ENCODE results near the gene CTNS.

The CTNS gene

DNA sequence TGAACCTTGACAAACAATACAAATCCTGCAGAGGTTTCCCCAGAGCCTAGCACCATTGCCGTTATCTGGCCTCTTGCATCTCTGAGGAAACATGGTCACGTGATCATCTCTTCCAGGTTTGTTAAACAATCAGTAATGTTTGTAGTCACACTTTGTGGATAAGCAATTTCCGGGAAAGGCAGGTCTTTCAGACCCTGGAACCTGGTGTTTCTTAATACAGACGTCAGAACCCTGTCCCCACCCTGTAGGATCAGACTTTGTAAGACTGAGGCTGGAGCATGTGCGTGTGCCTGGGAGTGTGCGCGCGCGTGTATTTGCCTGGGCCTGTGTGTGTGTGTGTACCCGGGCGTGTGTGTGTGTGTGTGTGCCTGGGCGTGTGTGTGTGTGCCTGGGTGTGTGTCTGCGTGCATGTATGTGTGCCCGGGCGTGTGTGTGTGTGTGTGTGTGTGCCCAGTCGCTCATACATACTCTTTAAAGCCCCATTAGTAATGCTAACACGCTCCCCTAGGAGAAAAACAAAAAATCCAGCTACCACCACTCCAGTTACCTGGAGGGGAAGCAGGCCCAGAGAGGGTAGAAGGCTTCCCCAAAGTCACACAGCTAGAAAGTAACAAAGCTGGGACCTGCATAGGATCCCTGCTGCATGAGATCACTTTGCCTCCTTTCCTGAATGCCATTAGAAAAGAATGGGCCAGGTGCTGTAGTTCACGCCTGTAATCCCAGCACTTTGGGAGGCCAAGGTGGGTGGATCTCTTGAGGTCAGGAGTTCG lies 5.3 kb downstream of the CTNS start:
- H3K27ac ChIP-seq: no peak overlapping the region
- TF ChIP-seq, protein P1, sequence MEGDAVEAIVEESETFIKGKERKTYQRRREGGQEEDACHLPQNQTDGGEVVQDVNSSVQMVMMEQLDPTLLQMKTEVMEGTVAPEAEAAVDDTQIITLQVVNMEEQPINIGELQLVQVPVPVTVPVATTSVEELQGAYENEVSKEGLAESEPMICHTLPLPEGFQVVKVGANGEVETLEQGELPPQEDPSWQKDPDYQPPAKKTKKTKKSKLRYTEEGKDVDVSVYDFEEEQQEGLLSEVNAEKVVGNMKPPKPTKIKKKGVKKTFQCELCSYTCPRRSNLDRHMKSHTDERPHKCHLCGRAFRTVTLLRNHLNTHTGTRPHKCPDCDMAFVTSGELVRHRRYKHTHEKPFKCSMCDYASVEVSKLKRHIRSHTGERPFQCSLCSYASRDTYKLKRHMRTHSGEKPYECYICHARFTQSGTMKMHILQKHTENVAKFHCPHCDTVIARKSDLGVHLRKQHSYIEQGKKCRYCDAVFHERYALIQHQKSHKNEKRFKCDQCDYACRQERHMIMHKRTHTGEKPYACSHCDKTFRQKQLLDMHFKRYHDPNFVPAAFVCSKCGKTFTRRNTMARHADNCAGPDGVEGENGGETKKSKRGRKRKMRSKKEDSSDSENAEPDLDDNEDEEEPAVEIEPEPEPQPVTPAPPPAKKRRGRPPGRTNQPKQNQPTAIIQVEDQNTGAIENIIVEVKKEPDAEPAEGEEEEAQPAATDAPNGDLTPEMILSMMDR (conservative IDR thresholded peaks at IDR 0.05): no peak

DNA sequence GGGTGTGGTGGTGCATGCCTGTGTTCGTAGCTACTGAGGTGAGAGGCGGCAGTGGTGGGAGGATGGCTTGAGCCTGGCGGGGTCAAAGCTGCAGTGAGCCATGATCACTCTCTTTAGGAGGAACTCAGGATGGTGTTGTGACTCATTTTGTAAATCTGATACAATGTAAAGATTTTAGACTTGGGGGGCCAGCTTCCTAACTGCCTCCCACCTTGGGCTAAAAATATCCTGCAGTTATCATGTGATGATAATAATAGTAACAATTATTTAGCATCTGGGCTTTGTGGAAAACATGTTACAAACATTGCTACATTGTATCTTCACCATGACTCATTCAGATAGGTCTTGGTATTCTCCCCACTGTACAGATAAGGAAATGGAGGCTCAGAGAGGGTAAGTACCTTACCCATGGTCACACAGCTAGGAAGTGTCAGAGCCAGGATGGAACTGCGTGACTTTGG lies 7.4 kb downstream of the CTNS start:
- TF ChIP-seq, protein P1 (conservative IDR thresholded peaks at IDR 0.05): no peak
- H3K27ac ChIP-seq: no peak overlapping the region

DNA sequence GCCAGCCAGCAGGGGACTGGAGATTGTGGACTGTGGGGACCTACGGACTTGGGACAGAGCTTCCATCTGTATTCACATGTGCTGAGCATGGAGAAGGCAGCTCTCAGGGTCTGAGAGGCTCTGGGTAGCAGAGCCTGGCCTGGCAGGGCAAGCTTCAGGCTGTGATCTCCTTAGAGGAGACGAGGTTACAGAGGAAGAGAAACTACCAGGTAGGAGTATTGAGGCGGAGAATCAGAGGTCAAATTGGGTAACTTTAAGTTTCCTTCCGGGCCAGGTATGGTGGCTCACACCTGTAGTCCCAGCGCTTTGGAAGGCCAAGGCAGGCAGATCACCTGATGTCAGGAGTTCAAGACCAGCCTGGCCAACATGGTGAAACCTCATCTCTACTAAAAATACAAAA lies 8.8 kb downstream of the CTNS start:
- TF ChIP-seq, protein P1 (conservative IDR thresholded peaks at IDR 0.05): no peak
- no peak overlapping the region for H3K27ac ChIP-seq

DNA sequence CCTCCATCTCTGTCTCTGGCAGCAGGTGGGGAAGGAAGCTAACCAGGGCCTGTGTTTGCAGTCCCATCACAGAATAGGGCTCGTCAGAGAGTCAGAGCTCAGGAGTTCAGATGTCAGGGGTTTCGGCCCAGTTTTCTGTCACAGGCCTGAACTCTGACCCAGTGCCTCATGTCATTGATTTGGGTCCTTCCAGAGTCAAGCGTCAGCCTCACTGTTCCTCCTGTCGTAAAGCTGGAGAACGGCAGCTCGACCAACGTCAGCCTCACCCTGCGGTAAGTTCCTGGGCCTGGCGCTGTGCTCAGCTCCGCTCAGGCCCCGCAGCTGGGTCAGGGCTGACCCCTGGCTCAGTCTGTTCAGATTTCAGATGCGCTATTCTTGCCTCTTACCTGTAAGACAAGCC lies 10.7 kb downstream of the CTNS start:
- H3K27ac ChIP-seq: no peak overlapping the region
- TF ChIP-seq, protein P1 (conservative IDR thresholded peaks at IDR 0.05): no peak

DNA sequence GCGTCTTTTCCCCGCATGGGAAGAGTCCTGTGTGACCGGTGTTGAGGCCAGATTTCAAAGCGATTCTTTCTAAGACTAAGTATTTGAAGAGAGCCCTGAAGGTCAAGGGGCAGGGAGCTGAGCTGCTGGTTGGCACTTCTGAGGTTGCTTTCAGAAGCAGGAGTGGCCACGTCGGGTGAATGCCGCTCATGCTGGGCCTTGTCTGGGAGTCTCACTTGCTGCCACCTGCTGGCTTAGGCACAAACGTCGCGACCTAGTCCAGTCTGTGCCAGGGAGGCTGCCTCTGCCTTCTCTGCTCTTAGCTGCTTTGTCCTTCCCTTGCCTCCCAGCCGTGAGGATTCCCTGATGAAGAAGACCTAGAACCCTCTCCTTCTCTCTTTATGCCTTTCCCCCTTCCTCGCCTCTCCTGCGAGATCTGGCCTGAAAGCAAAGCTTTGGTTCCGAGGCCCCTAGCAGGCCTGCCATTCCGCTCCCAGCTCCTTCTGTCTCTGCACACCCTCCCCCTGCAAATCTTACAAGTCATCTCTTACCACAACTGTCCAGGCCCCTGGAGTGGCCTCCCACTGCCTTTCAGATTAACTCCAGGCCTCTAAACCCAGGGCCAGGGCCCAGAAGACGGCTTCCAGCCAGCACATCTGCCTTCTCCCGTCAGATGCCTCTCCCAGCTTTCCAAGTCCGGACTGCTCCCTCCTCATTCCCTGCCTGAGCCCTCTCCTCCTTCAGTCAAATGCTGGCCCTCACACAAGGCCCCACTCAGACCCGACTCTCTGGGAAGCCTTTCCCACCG lies 11.4 kb downstream of the CTNS start:
- H3K27ac ChIP-seq: no peak overlapping the region
- TF ChIP-seq, protein P1 (conservative IDR thresholded peaks at IDR 0.05): peak; percentile 91

DNA sequence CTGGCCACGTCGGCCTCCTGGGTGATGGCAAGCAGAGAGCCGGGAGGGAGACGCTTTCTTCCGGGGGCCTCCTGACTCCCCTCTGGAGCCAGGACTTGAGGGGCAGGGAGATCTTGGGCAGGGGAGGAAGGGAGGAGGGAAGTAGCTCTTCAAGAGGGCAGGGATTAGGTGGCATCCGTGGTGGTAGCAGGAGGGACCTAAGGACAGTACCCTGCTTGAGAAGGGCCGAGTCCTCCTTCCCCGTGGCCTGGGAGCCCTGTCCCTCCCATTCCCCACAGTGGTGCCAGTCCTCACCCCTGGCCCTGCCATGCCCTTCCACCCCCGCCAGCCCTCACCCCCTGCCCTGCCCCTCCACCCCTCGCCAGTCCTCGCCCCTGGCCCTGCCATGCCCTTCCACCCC lies 19.2 kb downstream of the CTNS start:
- H3K27ac ChIP-seq: no peak overlapping the region
- TF ChIP-seq, protein P1 (conservative IDR thresholded peaks at IDR 0.05): no peak

DNA sequence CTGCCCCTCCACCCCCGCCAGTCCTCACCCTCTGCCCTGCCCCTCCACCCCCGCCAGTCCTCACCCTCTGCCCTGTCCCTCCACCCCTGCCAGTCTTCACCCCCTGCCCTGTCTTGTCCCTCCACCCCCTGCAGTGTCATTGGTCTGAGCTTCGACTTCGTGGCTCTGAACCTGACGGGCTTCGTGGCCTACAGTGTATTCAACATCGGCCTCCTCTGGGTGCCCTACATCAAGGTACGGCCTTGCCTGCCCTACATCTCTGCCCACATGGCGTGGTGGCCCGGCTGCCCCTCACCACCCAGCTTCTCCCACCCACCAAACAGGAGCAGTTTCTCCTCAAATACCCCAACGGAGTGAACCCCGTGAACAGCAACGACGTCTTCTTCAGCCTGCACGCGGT lies 19.8 kb downstream of the CTNS start:
- TF ChIP-seq, protein P1 (conservative IDR thresholded peaks at IDR 0.05): no peak

More for the DNA sequence above, 19.8 kb downstream of the CTNS start:
- H3K27ac ChIP-seq: no peak overlapping the region
